Fibroblast of lung (primary cell): ENCODE data around the gene GLO1. TPM values are rescaled to one million over a fixed set of nuclear protein-coding genes. Genes with fewer than 3 reads are reported as not detected.

Experiments used
- DNase-seq, 2 donors: peaks; one replicate each; pipeline versions ENCODE4 v3.0.0 to v3.0.0-alpha.2; 2010; ENCODE audit warnings: low read depth in 2 of 2
- H2AFZ ChIP-seq: 2 replicates; pipeline ENCODE4 v1.5.1; 2012; ENCODE audit warnings: low read length, control low read depth, inconsistent platforms
- H3K27ac ChIP-seq: 2 replicates; pipeline ENCODE4 v1.5.1; 2011; ENCODE audit warnings: low read length, control low read depth; ENCODE audit not compliant: insufficient read depth
- H3K27me3 ChIP-seq: 2 replicates; pipeline ENCODE4 v1.5.1; 2011; ENCODE audit warnings: mild to moderate bottlenecking, low read length; ENCODE audit not compliant: control insufficient read depth, insufficient read depth
- H3K36me3 ChIP-seq: 2 replicates; pipeline ENCODE4 v1.5.1; 2011; ENCODE audit warnings: low read length; ENCODE audit not compliant: control insufficient read depth, insufficient read depth
- H3K4me1 ChIP-seq: 2 replicates; pipeline ENCODE4 v1.5.1; 2011; ENCODE audit warnings: low read length; ENCODE audit not compliant: control insufficient read depth, insufficient read depth; ENCODE audit errors: extremely low read depth
- H3K4me2 ChIP-seq: 2 replicates; pipeline ENCODE4 v1.5.1; 2011; ENCODE audit warnings: low read length, control low read depth; ENCODE audit not compliant: insufficient read depth; ENCODE audit errors: extremely low read depth
- H3K4me3 ChIP-seq, 4 experiments: fragments of 200-600 bp in 1 of 4; sonication (generic) in 1 of 4; replicated peaks in 1 of 4; 2 replicates each; pipeline ENCODE4 v1.5.1; 2011 to 2016; ENCODE audit warnings: low read length in 4 of 4, low read depth in 3 of 4, mild to moderate bottlenecking in 3 of 4, control low read depth in 2 of 4, inconsistent platforms in 1 of 4, mixed read lengths in 1 of 4; ENCODE audit not compliant: insufficient read depth in 1 of 4; ENCODE audit errors: control extremely low read depth in 1 of 4
- H3K79me2 ChIP-seq: 2 replicates; pipeline ENCODE4 v1.5.1; 2012; ENCODE audit warnings: mild to moderate bottlenecking, low read length, inconsistent platforms; ENCODE audit not compliant: control insufficient read depth, insufficient read depth
- H3K9ac ChIP-seq: 2 replicates; pipeline ENCODE4 v1.5.1; 2011; ENCODE audit warnings: mild to moderate bottlenecking, low read length, control low read depth; ENCODE audit not compliant: insufficient read depth
- H3K9me3 ChIP-seq: 2 replicates; pipeline ENCODE4 v1.5.1; 2012; ENCODE audit warnings: low read depth, low read length; ENCODE audit not compliant: control insufficient read depth, insufficient read depth
- H4K20me1 ChIP-seq: 2 replicates; pipeline ENCODE4 v1.5.1; 2011; ENCODE audit warnings: low read length; ENCODE audit not compliant: control insufficient read depth, insufficient read depth; ENCODE audit errors: extremely low read depth
- CTCF ChIP-seq, 2 donors: IDR thresholded peaks in 1 of 2; conservative IDR thresholded peaks in 1 of 2; 1 replicate in 1 of 2; 2 replicates in 1 of 2; pipeline ENCODE4 v1.5.1; 2011 to 2012; ENCODE audit warnings: low read length in 2 of 2, control low read depth in 1 of 2, inconsistent platforms in 1 of 2, low read depth in 1 of 2, mild to moderate bottlenecking in 1 of 2
- EZH2 ChIP-seq: IDR thresholded peaks from 2 replicates; pipeline ENCODE4 v1.5.1; 2012; ENCODE audit warnings: low read length, control low read depth, mild to moderate bottlenecking; ENCODE audit errors: missing control alignments
- polyA plus RNA-seq, 2 donors: library from polyadenylated mRNA; depleted of rRNA in 1 of 2; stranded (reverse) in 1 of 2; unstranded in 1 of 2; fragments of >200 nt; gene quantifications; 2 replicates each; pipeline ENCODE4 v1.2.1, GENCODE V29; 2011 to 2012; ENCODE audit warnings: missing spikeins in 1 of 2
- total RNA-seq: library from RNA; depleted of rRNA; stranded (reverse); fragments of >200 nt; gene quantifications from 2 replicates; pipeline ENCODE4 v1.2.1, GENCODE V29; 2014

GLO1 gene
- total and polyA plus RNA-seq, 2 donors (not counting 1 experiment from before 2014, with no cell fraction given), result 126 to 143 TPM

GRCh38 chr6:38678178-38678760 lies 24.7 kb downstream of the GLO1 start:
- TF ChIP-seq EZH2 (no peak), CTCF (conservative IDR thresholded peaks at IDR 0.05 in 1 of 2, IDR thresholded peaks at IDR 0.05 in 1 of 2; ENCODE audit: low read depth in 1 of 2, low read length in 2 of 2) (no peak)
- Histone ChIP-seq H3K9me3 (no peaks in the 10 kb centered on the region), H3K4me1 (no peaks in the 10 kb centered on the region), H3K79me2 (no peaks in the 10 kb centered on the region), H3K4me2 (no peak overlapping the region), H4K20me1 (no peaks in the 10 kb centered on the region), H3K4me3 (no peak overlapping the region), H3K36me3 (no peaks in the 10 kb centered on the region), H3K9ac (no peak overlapping the region), H3K27ac (no peak overlapping the region), H2AFZ (no peak overlapping the region), H3K27me3 (no peaks in the 10 kb centered on the region)
- no peak for DNase-seq

GRCh38 chr6:38676974-38677544 lies 25.9 kb downstream of the GLO1 start:
- Histone ChIP-seq H3K27ac (no peak overlapping the region), H3K27me3 (no peaks in the 10 kb centered on the region), H3K4me1 (no peaks in the 10 kb centered on the region), H3K9ac (no peak overlapping the region), H3K9me3 (no peaks in the 10 kb centered on the region), H3K79me2 (no peaks in the 10 kb centered on the region), H4K20me1 (no peaks in the 10 kb centered on the region), H3K36me3 (no peaks in the 10 kb centered on the region), H3K4me2 (no peak overlapping the region), H2AFZ (no peak overlapping the region), H3K4me3 (no peak overlapping the region)
- TF ChIP-seq EZH2, result no peak
- no peak for TF ChIP-seq CTCF (conservative IDR thresholded peaks at IDR 0.05 in 1 of 2, IDR thresholded peaks at IDR 0.05 in 1 of 2; ENCODE audit: low read depth in 1 of 2, low read length in 2 of 2)
- no peak for DNase-seq

GRCh38 chr6:38676236-38676973 lies 26.5 kb downstream of the GLO1 start:
- Histone ChIP-seq H3K27ac (no peak overlapping the region), H3K9me3 (no peaks in the 10 kb centered on the region), H3K4me1 (no peaks in the 10 kb centered on the region), H3K9ac (no peak overlapping the region), H3K4me2 (no peak overlapping the region), H3K79me2 (no peaks in the 10 kb centered on the region), H3K4me3 (no peak overlapping the region), H2AFZ (no peak overlapping the region), H4K20me1 (no peaks in the 10 kb centered on the region), H3K36me3 (no peaks in the 10 kb centered on the region), H3K27me3 (no peaks in the 10 kb centered on the region)
- no peak for DNase-seq
- TF ChIP-seq CTCF (conservative IDR thresholded peaks at IDR 0.05 in 1 of 2, IDR thresholded peaks at IDR 0.05 in 1 of 2; ENCODE audit: low read depth in 1 of 2, low read length in 2 of 2) (no peak), EZH2 (no peak)
